ENCODE results near the gene CLEC4C.

Gene CLEC4C

DNA sequence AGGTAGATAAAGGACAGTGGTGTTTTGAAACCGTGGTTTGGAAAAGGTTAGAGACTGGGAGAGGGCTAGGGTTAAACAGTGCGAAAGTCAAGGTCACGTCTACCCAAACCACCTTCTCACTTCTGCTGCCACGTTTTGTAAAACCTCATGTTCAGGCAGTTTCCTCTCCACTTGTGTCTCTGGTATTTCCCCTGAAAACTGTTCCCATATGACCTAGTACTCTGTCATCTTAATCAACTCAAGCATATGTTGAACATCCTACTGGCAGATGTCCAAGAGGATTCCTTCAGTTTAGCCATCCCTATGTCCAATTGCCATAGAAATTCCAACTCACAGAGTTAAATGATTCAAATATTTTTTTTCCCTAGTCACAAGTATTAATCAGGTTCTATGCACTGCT lies 17.4 kb downstream of the CLEC4C start:
- no peak for DNase-seq (ENCODE audit: low read depth in 4 of 4, low spot score in 1 of 4)

GRCh38 chr12:7723926-7724325 lies 23.2 kb downstream of the CLEC4C start:
- DNase-seq (ENCODE audit: low read depth in 4 of 4, low spot score in 1 of 4): no peak

GRCh38 chr12:7719946-7720730 lies 27.0 kb downstream of the CLEC4C start:
- no peak for DNase-seq (ENCODE audit: low read depth in 4 of 4, low spot score in 1 of 4)

DNA sequence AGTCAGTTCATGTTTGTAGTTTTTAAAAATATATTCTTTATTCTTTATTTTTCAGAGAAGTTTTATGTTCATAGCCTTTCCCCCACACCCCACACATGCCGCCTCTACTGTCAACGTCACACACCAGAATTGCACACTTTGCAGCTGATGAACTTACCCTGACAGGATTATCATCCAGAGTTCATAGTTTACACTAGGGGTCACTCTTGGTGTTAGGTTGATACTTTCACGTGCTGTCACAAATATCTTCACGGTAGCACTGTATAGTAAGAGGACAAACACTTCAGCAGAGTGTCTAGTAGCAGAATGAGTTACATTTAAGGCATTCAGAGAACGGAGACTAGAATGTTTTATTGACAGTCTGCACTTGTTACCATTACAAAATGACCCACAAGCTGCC lies 30.8 kb downstream of the CLEC4C start:
- DNase-seq (ENCODE audit: low read depth in 4 of 4, low spot score in 1 of 4): no peak

DNA sequence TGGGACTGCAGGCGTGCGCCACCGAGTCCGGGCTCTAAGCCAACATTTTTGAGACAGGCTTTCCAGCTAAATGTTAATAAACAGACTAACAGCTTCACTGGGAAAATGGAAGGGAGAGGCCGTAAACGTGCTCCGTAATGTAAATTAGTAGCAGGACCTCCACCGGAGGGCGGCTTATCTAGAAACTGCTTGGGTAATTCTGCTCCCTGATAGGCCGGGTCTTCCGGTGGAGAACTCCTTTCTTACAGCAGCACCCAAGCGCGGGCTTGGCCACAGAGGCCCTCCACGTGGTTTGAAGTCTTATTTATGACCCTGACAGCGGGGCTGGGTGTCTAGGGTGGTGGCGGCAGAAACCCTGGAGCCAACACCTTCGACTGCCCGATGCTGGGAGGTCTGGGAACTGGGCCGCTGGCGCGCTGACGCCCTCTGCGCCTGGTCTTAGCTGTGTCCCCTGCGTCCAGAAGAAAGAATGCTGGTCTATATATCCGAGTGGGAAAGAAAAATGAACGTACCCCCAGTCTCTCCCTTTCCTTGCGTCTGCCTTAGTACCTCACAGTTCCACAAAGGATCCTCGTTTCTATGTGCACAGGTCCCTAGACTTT lies 34.2 kb downstream of the CLEC4C start:
- no peak for DNase-seq (ENCODE audit: low read depth in 4 of 4, low spot score in 1 of 4)

DNA sequence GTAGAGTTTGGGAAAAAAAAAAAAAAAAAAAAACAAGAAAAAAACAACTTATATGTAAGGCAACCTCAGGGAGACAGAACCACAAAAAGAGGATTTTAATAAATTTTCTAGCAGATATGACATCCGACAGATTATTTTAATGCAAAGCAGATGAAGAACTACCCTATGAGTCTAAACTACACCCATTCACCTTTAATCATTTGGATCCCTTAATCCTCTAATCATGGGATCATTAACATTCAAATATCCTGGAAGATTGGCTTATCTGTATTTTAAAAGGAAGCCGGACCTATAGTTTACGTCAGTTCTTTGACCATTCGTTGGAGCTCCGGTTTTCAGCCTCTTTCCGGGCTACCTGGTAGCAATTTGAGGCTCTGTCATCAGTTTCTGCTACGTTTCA lies 36.0 kb downstream of the CLEC4C start, which contains the start of gene DPPA3:
TSS of gene DPPA3 (plus strand) at position 301 of the 400 bp plus-strand sequence. CDS start 138 bp downstream, outside the sequence.
- no peak for DNase-seq (ENCODE audit: low read depth in 4 of 4, low spot score in 1 of 4)

- no peak for DNase-seq (ENCODE audit: low read depth in 4 of 4, low spot score in 1 of 4)
Measured at GRCh38 chr12:7709969-7710675, 37.1 kb downstream of the CLEC4C start.

- DNase-seq (ENCODE audit: low read depth in 4 of 4, low spot score in 1 of 4): no peak
Measured at GRCh38 chr12:7705846-7706245, 41.3 kb downstream of the CLEC4C start.

GRCh38 chr12:7695566-7696197 lies 51.5 kb downstream of the CLEC4C start, which contains the start of gene GDF3:
GDF3 (minus strand) TSS chr12:7695775; CDS start chr12:7695728, 47 bp downstream.
- no peak for DNase-seq (ENCODE audit: low read depth in 4 of 4, low spot score in 1 of 4)

DNA sequence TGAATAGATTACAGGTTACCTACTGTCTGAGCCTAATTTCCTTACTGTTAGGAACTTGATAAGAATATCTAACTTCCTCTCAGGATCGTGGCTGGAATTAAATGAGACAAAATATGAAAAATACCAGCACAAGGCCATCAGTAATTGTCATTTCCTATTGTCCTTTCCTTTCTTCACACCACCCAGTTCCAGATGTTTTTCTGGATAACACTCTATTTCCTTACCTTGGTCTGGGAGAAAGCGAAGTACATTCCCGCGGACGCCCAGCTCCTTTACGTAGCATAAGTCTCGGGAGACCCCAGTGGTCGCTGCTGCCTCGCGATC lies 52.0 kb downstream of the CLEC4C start:
- no peak for DNase-seq (ENCODE audit: low read depth in 4 of 4, low spot score in 1 of 4)

DNA sequence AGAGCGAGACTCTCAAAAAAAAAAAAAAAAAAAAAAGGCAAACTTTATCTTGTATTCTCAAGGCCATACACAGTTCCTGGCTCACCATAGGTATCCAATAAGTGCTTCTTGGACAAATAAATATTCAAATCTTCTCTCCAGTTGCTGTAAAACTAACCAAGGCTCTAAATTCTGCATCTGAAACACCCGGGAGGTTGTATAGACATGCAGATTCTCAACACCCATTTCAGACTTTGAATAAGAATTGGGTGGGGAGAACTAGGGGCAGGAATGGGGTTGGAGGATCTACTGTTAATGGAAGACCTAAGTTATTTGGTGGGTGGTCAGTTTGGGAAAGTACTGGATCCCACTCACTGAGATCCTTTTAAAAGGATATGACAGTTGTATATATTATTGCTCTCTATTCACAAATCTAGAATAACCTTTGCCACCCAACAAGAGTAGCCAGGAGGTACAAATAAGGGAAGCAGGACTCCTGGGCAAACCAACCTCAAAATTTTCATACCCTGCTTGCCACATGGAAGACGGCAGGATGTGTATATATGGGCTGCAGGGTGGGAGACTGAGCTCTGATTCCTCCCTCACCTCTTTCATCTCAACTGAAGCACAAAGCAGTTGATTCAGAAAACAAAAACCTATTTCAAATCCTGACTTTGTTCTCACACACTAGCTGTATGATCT lies 52.5 kb downstream of the CLEC4C start:
- DNase-seq (ENCODE audit: low read depth in 4 of 4, low spot score in 1 of 4): no peak

DNA sequence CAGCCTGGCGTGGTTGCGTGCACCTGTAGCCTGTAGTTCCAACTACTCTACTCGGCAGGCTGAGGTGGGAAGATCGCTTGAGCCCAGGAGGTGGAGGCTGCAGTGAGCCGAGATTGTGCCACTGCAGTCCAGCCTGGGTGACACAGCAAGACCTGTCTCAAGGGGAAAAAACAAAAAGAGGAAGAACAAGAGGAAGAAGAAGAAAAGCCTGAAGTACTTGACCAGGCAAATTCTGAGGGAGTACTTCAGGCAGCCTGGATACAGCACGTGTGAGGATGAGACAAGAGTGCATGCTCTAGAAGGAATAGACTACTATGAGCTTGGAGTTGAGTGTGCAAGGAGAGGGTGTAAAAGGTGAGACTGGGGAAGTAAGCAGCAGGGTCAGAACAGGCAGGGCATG lies 53.4 kb downstream of the CLEC4C start:
- no peak for DNase-seq (ENCODE audit: low read depth in 4 of 4, low spot score in 1 of 4)

GRCh38 chr12:7681535-7681934 lies 65.6 kb downstream of the CLEC4C start:
- no peak for DNase-seq (ENCODE audit: low read depth in 4 of 4, low spot score in 1 of 4)
